Stimulated activated CD8-positive, alpha-beta memory T cell treated with anti-CD3 and anti-CD28 coated beads, Interleukin-12 subunit alpha, Interleukin-12 subunit beta, amount 100 ng/mL, for 24 hours (primary cell): ENCODE measurements around the gene HUWE1.

Source experiments
- DNase-seq: peaks from one replicate; pipeline ENCODE4 v3.0.0-alpha.2; 2020; ENCODE audit errors: extremely low read depth

The HUWE1 gene

GRCh38 chrX:53621418-53621986, 65.0 kb downstream of the HUWE1 start:
- DNase-seq = no peak

GRCh38 chrX:53616946-53617345, 69.6 kb downstream of the HUWE1 start:
- DNase-seq = no peak

- no peak for DNase-seq
Measured at GRCh38 chrX:53606456-53606855, 80.1 kb downstream of the HUWE1 start.

- no peak for DNase-seq
Measured at GRCh38 chrX:53605004-53605403, 81.5 kb downstream of the HUWE1 start.

- DNase-seq = no peak
Measured at GRCh38 chrX:53599781-53600396, 86.6 kb downstream of the HUWE1 start.

- DNase-seq = no peak
Measured at GRCh38 chrX:53598169-53598568, 88.3 kb downstream of the HUWE1 start.

GRCh38 chrX:53595266-53595810, 91.2 kb downstream of the HUWE1 start:
- DNase-seq = no peak

GRCh38 chrX:53594354-53594753, 92.2 kb downstream of the HUWE1 start:
- DNase-seq = no peak

- DNase-seq = no peak
Measured at GRCh38 chrX:53587795-53588420, 98.6 kb downstream of the HUWE1 start.

GRCh38 chrX:53584891-53585290, 101.6 kb downstream of the HUWE1 start:
- no peak for DNase-seq

GRCh38 chrX:53583571-53583970, 102.9 kb downstream of the HUWE1 start:
- no peak for DNase-seq

- DNase-seq = no peak
Measured at GRCh38 chrX:53580742-53581504, 105.6 kb downstream of the HUWE1 start.

GRCh38 chrX:53571494-53571893, 115.0 kb downstream of the HUWE1 start:
- DNase-seq = no peak

GRCh38 chrX:53563324-53563723, 123.2 kb downstream of the HUWE1 start:
- no peak for DNase-seq

GRCh38 chrX:53561912-53562311, 124.6 kb downstream of the HUWE1 start:
- DNase-seq = no peak

GRCh38 chrX:53558646-53559045, 127.9 kb downstream of the HUWE1 start:
- DNase-seq = no peak

GRCh38 chrX:53556868-53557267, 129.7 kb downstream of the HUWE1 start:
- DNase-seq = no peak

GRCh38 chrX:53550756-53551463, 135.6 kb downstream of the HUWE1 start:
- DNase-seq = no peak

GRCh38 chrX:53547668-53548067, 138.9 kb downstream of the HUWE1 start:
- DNase-seq = no peak

- no peak for DNase-seq
Measured at GRCh38 chrX:53544936-53545335, 141.6 kb downstream of the HUWE1 start.

GRCh38 chrX:53538781-53539180, 147.7 kb downstream of the HUWE1 start:
- no peak for DNase-seq
